Parathyroid adenoma (tissue), 2 donors: ENCODE results near the gene PRR23E.

Experiments used
- H2AFZ ChIP-seq: fragments of 300-600 bp; sonication (generic); one replicate; pipeline ENCODE4 v1.7.0; 2017; ENCODE audit warnings: antibody characterized with exemption, mild to moderate bottlenecking
- H3K27ac ChIP-seq: fragments of 300-600 bp; sonication (generic); one replicate; pipeline ENCODE4 v1.7.0; 2017
- H3K27me3 ChIP-seq: fragments of 300-600 bp; sonication (generic); one replicate; pipeline ENCODE4 v1.7.0; 2017; ENCODE audit warnings: low read length; ENCODE audit not compliant: control insufficient read depth, insufficient read depth
- H3K36me3 ChIP-seq: fragments of 300-600 bp; sonication (generic); one replicate; pipeline ENCODE4 v1.7.0; 2017; ENCODE audit warnings: low read length; ENCODE audit not compliant: control insufficient read depth, insufficient read depth
- H3K4me1 ChIP-seq: fragments of 300-600 bp; sonication (generic); one replicate; pipeline ENCODE4 v1.7.0; 2017; ENCODE audit warnings: control low read depth
- H3K4me2 ChIP-seq: fragments of 300-600 bp; sonication (generic); one replicate; pipeline ENCODE4 v1.7.0; 2017; ENCODE audit warnings: low read length
- H3K4me3 ChIP-seq: fragments of 300-600 bp; sonication (generic); one replicate; pipeline ENCODE4 v1.7.0; 2017; ENCODE audit warnings: low read depth, low read length
- H3K79me2 ChIP-seq: fragments of 300-600 bp; sonication (generic); one replicate; pipeline ENCODE4 v1.7.0; 2017; ENCODE audit warnings: control low read depth
- H3K9ac ChIP-seq: fragments of 300-600 bp; sonication (generic); one replicate; pipeline ENCODE4 v1.7.0; 2017; ENCODE audit warnings: mild to moderate bottlenecking
- H3K9me3 ChIP-seq: fragments of 300-600 bp; sonication (generic); one replicate; pipeline ENCODE4 v1.7.0; 2017; ENCODE audit warnings: low read length; ENCODE audit not compliant: control insufficient read depth
- CTCF ChIP-seq: fragments of 300-600 bp; sonication (generic); IDR thresholded peaks from one replicate; pipeline ENCODE4 v1.7.0; 2017; ENCODE audit warnings: antibody characterized with exemption, mild to moderate bottlenecking
- donor health status: primary hyperparathyroidism.

PRR23E gene

DNA sequence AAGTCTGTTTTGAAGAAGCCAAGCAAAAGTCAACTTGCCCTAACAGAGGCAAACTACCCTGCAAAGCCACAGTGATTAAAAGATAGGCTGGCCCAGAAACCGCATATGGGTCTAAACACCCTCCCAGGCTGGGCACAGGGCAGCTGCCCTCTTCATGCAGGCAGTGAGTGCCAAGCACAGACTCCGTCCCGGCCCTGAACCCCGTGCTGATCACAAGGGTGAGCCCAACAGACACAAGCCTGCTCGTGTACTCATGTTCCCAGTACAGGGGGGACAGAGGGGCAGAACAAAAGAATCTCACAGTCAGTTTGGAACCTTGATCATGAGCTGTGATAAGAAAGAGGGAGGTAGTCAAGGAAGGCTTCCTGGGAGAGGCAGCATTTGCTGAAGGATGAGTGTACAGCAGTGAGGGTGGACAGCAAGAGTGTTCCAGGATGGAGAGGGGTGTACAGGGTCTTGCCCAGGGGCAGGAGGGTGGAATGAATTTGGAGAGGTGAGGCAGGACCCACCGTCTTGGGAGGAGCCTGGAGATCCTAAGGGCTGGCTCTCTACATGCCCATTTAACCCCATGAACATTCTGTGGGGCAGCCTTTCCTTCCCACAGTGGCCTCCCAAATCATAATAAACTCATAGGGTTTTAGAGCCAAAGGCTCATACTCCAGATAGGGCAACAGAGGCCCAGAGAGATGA, 43.2 kb upstream of the PRR23E start:
- Histone ChIP-seq H3K9ac (no peak overlapping the region), H3K27me3 (no peaks in the 10 kb centered on the region), H3K27ac (no peak overlapping the region), H3K4me2 (no peak overlapping the region), H3K36me3 (no peaks in the 10 kb centered on the region), H3K4me3 (no peak overlapping the region), H3K79me2 (no peaks in the 10 kb centered on the region), H3K9me3 (no peaks in the 10 kb centered on the region), H3K4me1 (no peaks in the 10 kb centered on the region), H2AFZ (no peak overlapping the region)
- no peak for TF ChIP-seq CTCF

DNA sequence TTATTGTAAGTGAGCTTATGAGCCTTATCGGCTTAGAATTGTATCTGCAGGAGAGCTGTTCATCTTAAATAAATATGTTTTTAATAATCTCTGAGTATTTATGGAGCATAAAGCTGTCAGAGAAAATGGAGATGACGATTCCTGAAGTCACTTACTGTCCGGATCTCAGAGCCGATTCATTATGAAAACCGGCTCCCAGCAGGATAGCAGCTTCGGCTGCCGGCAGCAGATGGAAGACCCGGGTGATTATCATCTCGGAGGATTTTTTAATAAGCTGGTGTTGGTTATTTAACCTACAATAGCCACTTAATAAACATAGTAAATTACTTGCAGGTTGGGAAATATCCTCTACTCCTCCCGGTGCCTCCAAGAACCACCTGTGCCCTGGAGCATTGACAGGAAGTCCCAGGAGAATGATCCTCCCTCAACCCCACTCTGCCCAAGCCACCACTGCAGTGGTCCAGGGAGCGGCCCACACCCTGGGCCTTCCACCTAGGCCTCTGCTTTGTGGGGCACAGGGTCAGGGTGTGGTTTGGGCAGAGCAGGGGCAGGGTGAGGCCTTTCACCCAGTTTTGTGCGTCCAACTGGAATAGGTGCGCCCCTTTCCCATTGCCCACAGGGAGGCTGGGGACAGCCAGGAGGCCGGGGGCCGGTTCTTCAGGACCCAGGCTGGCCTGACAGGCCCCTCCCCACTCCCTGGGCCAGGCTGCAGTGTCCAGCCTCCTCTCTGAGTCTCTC, 42.2 kb upstream of the PRR23E start:
- Histone ChIP-seq H3K9ac (no peak overlapping the region), H3K27ac (no peak overlapping the region)
- TF ChIP-seq CTCF: no peak

DNA sequence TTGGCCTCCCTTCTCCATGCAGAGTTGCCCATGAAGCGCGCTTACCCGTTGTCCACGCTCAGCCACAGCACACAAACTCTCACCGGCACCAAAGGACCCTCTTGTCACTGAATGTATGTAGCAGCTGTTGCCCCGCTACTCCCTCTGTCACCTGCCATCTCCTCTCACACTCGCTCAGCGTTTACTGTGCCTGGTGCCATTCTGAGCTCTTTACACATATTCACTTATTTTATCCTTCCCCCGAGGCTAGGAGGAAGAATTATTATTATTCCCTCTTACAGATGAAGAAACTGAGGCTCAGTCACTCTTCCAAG, 41.7 kb upstream of the PRR23E start:
- Histone ChIP-seq H3K36me3 (no peaks in the 10 kb centered on the region), H3K79me2 (no peaks in the 10 kb centered on the region), H3K9me3 (no peaks in the 10 kb centered on the region), H3K4me2 (no peak overlapping the region), H3K27me3 (no peaks in the 10 kb centered on the region), H3K9ac (no peak overlapping the region), H3K4me3 (no peak overlapping the region), H2AFZ (no peak overlapping the region), H3K27ac (no peak overlapping the region), H3K4me1 (no peaks in the 10 kb centered on the region)
- TF ChIP-seq CTCF: no peak

More for the DNA sequence above, 42.2 kb upstream of the PRR23E start:
- no peak overlapping the region for H3K4me2 ChIP-seq
- no peak overlapping the region for H2AFZ ChIP-seq
- H3K4me1 ChIP-seq: no peaks in the 10 kb centered on the region
- H3K27me3 ChIP-seq: no peaks in the 10 kb centered on the region
- H3K9me3 ChIP-seq: no peaks in the 10 kb centered on the region
- no peaks in the 10 kb centered on the region for H3K36me3 ChIP-seq
- no peaks in the 10 kb centered on the region for H3K79me2 ChIP-seq
- H3K4me3 ChIP-seq: no peak overlapping the region

- no peak overlapping the region for H3K9ac ChIP-seq
- H3K9me3 ChIP-seq: no peaks in the 10 kb centered on the region
- H3K79me2 ChIP-seq: no peaks in the 10 kb centered on the region
- no peaks in the 10 kb centered on the region for H3K27me3 ChIP-seq
- no peaks in the 10 kb centered on the region for H3K36me3 ChIP-seq
- no peak overlapping the region for H3K4me2 ChIP-seq
- H3K4me1 ChIP-seq: no peaks in the 10 kb centered on the region
- H3K27ac ChIP-seq: no peak overlapping the region
- no peak overlapping the region for H3K4me3 ChIP-seq
- no peak for TF ChIP-seq CTCF
- H2AFZ ChIP-seq: no peak overlapping the region
Observed at GRCh38 chr3:127151992-127152650, 40.8 kb upstream of the PRR23E start.
